Measurements from ENCODE around the gene CFAP61. TPM values are rescaled to one million over a fixed set of nuclear protein-coding genes. Genes with fewer than 3 reads are reported as not detected.
"Not testable (repeated sequence)": the region's sequence is repeated elsewhere in the genome, so short reads cannot be mapped to it uniquely, and the experiment has no call there.

CFAP61 gene
- total RNA-seq, 1 donor from 2014 or later: not detected

DNA sequence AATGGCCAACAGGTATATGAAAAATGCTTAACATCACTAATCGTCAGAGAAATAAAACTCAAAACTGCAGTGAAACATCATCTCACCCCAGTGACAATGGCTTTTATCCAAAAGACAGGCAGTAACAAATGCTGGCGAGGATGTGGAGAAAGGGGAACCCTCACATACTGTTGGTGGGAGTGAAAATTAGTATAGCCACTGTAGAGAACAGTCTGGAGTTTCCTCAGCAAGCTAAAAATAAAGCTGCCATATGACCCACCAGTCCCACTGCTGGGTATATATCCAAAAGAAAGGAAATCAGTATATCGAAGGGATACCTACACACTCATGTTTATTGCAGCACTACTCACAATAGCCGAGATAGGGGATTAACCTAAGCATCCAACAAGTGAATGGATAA lies 292.1 kb downstream of the CFAP61 start:
- no peaks in the 10 kb centered on the region for H3K4me1 ChIP-seq
- no peak overlapping the region for H3K27ac ChIP-seq
- ATAC-seq (no peak), DNase-seq (no peak)
- peaks cover 9% of the 10 kb centered on the region for H3K9me3 ChIP-seq
- H3K36me3 ChIP-seq: no peaks in the 10 kb centered on the region
- H3K4me3 ChIP-seq: no peak overlapping the region
- intact Hi-C loops (cut with DNase I): no loop called here
- no peaks in the 10 kb centered on the region for H3K27me3 ChIP-seq
- TF ChIP-seq, protein P1, sequence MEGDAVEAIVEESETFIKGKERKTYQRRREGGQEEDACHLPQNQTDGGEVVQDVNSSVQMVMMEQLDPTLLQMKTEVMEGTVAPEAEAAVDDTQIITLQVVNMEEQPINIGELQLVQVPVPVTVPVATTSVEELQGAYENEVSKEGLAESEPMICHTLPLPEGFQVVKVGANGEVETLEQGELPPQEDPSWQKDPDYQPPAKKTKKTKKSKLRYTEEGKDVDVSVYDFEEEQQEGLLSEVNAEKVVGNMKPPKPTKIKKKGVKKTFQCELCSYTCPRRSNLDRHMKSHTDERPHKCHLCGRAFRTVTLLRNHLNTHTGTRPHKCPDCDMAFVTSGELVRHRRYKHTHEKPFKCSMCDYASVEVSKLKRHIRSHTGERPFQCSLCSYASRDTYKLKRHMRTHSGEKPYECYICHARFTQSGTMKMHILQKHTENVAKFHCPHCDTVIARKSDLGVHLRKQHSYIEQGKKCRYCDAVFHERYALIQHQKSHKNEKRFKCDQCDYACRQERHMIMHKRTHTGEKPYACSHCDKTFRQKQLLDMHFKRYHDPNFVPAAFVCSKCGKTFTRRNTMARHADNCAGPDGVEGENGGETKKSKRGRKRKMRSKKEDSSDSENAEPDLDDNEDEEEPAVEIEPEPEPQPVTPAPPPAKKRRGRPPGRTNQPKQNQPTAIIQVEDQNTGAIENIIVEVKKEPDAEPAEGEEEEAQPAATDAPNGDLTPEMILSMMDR (IDR thresholded peaks at IDR 0.05): no peak

DNA sequence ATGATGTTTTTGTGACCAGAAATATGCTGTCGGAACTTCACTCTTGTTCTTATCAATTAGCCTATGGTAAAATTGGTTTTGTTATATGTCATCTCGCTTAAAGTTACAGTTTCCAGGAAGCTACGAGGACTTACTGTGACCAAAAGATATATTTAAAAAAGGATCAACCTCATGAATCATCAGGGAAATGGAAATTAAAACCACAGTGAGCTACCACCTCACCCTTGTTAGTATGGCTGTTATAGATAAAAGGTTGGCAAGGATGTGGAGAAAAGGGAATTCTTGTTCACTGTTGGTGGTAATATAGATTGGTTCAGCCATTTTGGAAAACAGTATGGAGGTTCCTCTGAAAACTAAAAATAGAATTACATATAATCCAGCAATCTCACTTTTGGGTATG lies 301.2 kb downstream of the CFAP61 start:
- intact Hi-C loops (cut with DNase I): no loop called here
- Histone ChIP-seq H3K27ac (no peak overlapping the region), H3K9me3 (no peaks in the 10 kb centered on the region), H3K27me3 (no peaks in the 10 kb centered on the region), H3K36me3 (no peaks in the 10 kb centered on the region), H3K4me3 (no peak overlapping the region), H3K4me1 (no peaks in the 10 kb centered on the region)
- DNase-seq (no peak), ATAC-seq (no peak)
- TF ChIP-seq, protein P1 (IDR thresholded peaks at IDR 0.05): no peak

DNA sequence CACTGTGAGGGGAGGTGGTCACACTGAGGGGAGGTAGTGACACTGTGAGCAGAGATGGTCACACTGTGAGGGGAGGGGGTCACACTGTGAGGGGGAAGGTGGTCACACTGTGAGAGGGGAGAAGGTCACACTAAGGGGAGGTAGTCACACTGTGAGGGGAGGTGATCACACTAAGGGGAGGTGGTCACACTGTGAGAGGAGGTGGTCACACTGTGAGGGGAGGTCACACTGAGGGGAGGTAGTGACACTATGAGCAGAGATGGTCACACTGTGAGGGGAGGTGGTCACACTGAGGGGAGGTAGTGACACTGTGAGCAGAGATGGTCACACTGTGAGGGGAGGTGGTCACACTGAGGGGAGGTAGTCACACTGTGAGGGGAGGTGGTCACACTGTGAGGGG lies 303.2 kb downstream of the CFAP61 start:
- H3K27me3 ChIP-seq; ATAC-seq; H3K4me3 ChIP-seq; H3K27ac ChIP-seq; intact Hi-C loops (cut with DNase I); H3K9me3 ChIP-seq; H3K4me1 ChIP-seq; H3K36me3 ChIP-seq; DNase-seq: not testable (repeated sequence)

DNA sequence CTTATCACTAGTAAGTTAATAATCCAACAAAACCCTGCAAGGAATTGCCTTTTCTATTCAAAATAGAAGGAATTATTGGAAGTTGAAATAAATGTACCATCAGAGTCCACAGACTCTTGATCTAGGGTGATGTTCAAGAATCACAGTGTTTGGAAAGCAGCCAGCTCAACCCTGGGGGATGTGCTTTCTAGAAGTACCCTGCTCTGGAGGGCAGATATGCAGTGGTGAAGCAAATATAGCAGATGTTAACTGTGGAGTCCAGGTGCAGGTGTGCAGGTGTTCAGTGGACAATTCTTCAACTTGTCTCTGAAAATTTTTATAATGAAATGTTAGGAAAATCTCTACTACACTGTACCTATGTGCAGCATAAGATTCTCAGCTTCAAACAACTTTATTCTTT lies 306.5 kb downstream of the CFAP61 start:
- H3K36me3 ChIP-seq: no peaks in the 10 kb centered on the region
- intact Hi-C loops (cut with DNase I): no loop called here
- ATAC-seq: no peak
- peaks cover 35% of the 10 kb centered on the region for H3K27me3 ChIP-seq
- no peak overlapping the region for H3K4me3 ChIP-seq
- DNase-seq: no peak
- H3K9me3 ChIP-seq: no peaks in the 10 kb centered on the region
- peaks cover 7% of the 10 kb centered on the region for H3K4me1 ChIP-seq
- TF ChIP-seq, protein P1 (IDR thresholded peaks at IDR 0.05): no peak
- H3K27ac ChIP-seq: no peak overlapping the region

DNA sequence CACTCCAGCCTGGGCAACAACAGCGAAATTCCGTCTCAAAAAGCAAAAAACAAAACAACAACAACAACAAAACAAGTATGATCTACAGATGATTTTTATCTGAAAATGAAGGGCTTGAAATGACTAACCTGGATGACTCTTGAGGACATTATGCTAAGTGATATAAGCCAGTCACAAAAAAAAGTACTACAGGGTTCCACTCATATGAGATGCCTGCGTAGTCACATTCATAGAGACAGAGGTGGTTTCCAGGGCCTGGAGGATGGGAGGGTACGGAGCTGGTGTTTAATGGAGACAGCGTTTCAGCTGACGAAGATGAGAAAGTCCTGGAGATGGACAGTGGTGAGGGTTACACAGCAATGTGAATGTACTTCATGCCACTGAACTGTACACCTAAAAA lies 307.3 kb downstream of the CFAP61 start:
- ATAC-seq: no peak
- Histone ChIP-seq H3K9me3 (no peaks in the 10 kb centered on the region), H3K27ac (no peak overlapping the region), H3K4me3 (no peak overlapping the region), H3K4me1 (peaks cover 14% of the 10 kb centered on the region), H3K36me3 (no peaks in the 10 kb centered on the region), H3K27me3 (peaks cover 43% of the 10 kb centered on the region)
- intact Hi-C loops (cut with DNase I): no loop called here
- no peak for DNase-seq
- TF ChIP-seq, protein P1 (IDR thresholded peaks at IDR 0.05): no peak

DNA sequence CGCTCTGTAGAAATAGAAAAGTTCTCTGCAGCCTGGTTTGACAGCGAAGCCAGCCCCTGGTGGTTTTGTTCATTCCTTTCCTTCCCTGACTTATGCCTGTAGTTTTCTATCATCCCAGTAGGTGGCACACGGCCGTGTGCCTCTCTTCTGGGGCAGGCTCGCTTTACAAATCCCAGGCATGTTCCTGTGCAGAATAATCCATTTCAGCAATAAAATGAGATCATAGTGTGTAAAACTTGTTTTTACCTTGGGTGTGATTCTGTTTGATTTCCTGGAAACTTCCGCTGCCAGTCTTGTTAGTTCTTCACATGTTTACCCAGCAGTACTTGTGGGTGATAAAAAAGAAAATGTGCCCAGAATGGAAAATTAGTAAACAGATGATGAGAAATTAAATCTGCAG lies 308.1 kb downstream of the CFAP61 start:
- no peak overlapping the region for H3K4me3 ChIP-seq
- no peaks in the 10 kb centered on the region for H3K36me3 ChIP-seq
- no peaks in the 10 kb centered on the region for H3K9me3 ChIP-seq
- H3K27ac ChIP-seq: no peak overlapping the region
- peaks cover 14% of the 10 kb centered on the region for H3K4me1 ChIP-seq
- H3K27me3 ChIP-seq: peaks cover 52% of the 10 kb centered on the region
- intact Hi-C loops (cut with DNase I): no loop called here
- ATAC-seq (peak; percentile 90), DNase-seq (no peak)
- TF ChIP-seq, protein P1 (IDR thresholded peaks at IDR 0.05): peak; percentile 71

Data from upper lobe of right lung (tissue), 1 donor.